Activated CD4-positive, alpha-beta T cell treated with anti-CD3 and anti-CD28 coated beads, Interleukin-2, amount 50 U/mL, for 4 hours (primary cell): ENCODE results near the gene FRMPD2.
"Not testable (repeated sequence)": the region's sequence is repeated elsewhere in the genome, so short reads cannot be mapped to it uniquely, and the experiment has no call there.

Source experiments
- DNase-seq, 2 experiments: peaks; one replicate each; pipeline ENCODE4 v3.0.0-alpha.2; 2020

Gene FRMPD2

DNA sequence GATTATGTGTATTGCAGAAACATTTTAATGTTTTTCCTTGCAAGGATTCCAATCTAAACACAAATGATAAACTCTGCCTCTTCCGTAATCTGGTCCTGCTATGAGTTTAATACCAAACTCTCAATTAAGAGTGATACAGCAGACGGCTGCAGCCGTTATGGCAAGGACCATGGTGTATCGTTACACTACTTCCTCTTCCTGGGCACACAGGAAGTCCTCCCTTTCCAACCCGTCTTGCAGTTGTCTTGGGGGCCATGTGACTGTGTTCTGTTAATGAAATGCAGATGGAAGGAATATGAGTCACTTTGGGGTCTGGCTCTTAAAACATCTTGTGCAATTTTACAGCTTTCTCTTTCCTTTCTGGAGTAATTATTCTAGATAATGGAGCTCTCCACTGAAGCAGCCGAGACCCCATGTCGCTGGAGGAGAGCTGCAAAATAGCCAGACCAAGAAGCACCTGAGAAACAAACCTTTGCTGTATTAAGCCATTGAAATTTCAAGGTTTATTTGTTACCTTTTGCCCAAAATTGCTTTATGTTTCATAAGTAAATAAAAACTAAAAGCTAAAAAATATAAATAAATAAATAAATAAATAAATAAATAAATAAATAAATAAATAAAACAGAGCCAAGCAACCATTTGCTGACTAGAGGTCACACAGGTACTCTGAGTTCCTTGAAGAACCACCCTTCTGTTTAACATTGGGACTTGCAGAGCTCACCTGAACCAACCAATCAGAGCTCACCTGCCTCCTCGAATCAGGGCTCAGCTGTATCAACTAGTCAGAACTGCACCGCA is 74.7 kb downstream of the FRMPD2 start:
- DNase-seq = no peak

DNA sequence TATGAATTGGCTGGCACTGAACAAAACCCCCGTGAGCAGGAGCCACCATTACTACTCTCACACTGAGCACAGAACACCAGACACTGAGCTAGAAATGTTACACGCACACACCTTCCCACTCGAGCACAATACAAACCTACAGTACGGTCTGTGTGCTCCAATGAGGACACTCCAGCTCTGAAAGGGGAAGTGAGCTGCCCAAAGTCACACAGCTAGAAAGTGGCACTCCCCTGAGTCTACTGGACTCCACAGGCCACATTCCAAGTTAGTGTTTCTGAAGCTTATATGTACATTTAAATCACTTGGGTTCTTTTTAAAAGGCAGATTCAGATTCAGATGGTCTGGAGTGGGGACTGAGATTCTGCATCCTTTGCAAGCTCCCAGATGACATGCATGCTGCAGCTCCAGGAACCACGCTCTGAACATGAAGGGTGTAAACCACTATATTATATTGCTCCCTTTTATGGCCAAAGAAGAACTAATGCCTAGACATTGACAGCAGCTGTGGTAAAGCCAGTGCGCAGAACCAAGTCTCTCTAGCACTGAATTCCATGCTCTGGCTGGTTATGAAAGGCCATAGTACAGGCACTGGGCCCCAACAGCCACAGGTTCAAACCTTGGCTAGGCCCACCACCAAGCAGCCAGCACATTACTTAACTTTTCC is 77.1 kb downstream of the FRMPD2 start:
- no peak for DNase-seq

DNA sequence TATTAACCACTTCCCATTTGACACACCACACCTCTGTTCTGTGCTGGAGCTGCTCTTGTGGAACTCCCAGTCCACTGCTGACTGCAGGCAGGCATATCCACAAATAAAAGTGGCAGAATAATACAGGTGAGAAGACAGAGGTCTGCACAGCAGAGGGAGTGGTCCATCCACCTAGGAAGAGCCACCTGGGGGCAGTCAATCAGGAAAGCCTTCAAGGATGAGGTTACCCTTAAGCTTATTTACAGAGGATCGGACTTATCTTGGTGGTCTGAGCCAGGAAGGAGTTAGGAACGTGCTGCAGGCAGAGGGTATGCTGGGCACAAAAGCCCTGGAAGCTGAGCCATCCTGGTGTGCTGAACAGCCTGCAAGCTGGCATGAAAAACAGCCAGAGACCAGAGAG is 78.7 kb downstream of the FRMPD2 start:
- DNase-seq = no peak

DNA sequence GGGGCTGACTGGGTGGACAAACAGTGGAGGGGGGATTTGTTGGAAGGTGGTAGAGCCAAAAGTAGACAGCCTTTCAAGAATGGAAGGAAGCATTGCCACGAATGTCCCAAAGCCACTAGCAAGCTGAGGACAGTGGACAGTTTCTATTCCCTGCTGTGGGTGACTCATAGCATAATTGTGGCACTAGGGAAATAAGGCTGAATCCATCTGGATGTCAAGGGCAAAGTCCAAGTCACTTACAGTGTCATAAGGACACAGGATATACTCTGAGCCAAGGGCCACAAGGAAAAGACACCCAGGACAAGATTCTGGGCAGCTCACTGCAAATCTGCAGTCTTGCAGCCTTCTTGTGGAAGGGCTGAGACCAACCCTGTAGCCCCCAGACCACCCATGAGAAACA is 79.7 kb downstream of the FRMPD2 start:
- DNase-seq = no peak

DNA sequence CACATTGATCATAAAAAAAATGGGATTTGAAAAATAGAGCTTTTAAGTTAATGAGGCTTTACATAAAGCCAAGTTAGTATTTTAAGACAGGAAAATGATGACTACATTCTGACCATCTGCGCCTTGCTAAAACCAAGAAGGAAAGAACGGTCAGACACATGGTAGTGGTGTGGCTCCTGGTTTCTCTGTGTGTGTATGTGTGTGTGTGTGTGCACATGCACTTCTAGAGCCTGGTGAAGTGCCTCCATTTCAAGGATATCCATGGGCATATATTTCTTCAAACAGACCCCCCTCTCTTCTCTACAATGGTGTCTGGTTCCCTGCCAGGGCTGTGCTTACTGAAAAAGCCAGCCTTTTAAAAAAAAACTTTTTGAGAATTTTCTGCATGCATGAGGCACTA is 80.9 kb downstream of the FRMPD2 start:
- DNase-seq = no peak

DNA sequence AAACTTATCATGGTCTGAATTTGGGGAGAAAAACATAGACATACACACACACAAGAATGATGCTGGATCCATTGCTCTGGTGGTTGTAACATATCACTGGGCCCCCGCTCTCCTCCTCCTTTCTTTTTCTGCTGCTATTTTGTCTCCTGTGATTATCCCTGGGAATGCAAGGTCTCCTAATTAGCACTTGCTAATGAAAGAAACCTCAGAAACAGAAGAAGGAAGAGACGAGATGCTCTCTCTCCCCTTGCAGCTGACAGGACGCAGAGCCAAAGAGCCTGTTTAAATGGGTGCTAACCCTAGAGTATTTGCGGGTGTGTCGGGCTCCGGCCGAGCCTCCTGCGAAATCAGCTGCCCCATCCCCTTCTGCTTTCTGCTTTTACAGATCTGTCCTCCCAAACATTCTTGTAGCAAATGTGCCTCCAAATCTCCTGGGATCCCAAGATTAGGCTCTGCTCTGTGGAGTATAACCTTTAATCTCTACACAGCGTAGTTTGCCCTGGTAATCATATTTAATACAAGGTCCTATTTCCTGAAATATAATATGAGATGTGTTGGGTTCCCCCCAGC is 81.5 kb downstream of the FRMPD2 start:
- DNase-seq = no peak

DNA sequence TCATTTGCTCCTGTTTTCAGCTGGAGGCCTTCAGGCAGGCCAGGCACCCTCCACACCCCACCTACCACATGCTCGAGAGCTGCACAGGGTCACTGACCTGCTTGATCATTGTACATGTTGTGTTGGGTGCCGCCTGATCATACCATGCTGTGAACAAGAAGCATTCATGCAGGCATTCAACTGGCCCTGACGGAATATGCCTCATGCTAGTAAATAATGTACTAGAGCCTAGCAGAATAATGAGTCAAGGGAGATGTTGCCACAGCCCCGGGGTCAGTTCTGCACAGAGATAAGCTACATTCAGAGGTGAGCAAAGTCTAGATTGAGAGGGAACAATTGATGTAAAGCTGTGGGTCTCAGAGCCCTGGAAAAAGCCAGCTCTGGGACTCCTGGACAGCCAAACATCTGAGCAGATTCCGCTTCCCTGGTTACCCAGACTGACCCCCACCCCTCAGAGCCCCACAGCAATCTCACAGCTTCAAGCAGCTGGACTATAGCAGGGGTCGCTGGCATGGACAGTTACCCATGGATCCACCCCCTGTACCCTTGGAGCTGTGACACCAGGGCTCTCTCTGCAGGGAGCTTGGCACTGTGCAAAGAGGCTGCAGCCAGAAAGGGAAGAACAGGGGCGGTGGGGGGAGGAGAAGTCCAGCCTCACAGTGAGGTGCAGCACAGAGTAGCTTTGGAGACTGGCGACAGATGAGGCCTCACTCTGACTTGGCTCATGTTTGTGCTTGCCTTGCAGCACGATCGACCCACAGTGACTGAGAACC is 86.6 kb downstream of the FRMPD2 start:
- no peak for DNase-seq

DNA sequence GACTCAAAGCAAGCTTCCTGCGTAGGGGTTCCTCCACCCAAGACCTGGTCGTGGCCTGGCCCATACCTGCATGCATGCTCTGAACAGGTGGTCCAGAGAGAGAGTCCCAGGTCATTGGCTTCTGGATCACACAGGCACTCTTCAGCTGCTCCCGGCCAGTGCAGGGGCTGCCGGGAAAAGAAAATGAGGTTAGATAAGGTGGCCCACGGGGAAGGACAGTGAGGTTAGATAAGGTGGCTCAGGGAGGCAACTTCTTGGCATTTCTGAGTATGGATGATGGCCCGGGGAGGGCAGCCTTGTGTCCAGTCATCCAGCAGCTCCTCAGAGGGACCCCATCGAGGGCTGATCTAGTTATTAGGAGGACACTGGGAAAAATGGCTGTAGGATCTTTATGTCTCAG is 87.4 kb downstream of the FRMPD2 start:
- DNase-seq = no peak

DNA sequence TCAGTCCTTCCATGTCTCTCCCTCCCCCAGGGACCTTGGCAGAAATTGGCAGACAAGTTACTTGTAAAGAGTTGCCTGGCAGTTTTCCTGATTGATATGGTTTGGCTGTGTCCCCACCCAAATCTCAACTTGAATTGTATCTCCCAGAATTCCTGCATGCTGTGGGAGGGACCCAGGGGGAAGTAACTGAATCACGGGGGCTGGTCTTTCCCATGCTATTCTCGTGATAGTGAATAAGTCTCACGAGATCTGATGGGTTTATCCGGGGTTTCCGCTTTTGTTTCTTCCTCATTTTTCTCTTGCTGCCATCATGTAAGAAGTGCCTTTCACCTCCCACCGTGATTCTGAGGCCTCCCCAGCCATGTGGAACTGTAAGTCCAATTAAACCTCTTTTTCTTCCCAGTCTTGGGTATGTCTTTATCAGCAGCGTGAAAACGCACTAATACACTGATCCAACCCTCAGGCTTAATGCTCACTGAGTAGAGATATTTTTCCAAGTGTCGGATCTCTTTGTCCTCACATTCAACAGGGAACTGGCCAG is 88.2 kb downstream of the FRMPD2 start:
- not testable (repeated sequence) for DNase-seq

DNA sequence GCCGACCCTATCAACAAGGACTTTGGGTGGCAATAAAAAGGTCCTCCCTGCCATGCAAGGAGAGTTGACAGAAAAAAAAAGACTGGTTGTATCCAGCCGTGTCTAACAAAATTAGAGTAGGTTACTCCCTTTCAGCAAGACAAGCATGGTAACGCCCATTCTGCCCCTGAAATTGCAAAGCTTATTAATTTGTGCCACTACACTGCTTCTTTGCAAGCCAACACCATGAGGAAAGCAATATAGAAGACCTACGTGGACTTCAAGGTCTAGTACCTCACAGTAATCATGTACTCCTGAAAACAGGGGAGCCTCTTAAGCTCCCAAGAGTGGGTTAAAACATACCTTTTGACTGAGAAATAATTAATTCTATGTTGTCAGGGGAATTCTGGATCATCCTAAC is 90.3 kb downstream of the FRMPD2 start:
- DNase-seq = no peak

DNA sequence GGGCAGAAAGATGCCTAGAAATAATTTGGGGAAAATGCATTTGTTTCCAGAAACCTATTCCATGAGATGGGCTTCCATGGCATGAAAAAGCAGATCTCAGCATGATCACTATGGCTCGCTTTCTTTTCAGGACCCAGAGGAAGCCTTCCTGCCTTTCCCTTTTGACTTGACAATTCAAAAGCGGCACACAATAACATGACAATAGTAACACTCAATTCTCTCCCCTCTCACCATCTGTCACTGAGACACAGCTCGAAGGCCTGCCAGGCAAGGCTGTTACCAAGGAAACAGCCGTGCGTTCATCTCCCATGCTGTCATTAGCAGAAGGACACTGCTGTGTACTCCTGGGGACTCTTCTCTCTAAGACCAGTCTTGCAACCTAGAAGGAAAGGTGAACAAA is 101.8 kb downstream of the FRMPD2 start:
- DNase-seq = not testable (repeated sequence)

DNA sequence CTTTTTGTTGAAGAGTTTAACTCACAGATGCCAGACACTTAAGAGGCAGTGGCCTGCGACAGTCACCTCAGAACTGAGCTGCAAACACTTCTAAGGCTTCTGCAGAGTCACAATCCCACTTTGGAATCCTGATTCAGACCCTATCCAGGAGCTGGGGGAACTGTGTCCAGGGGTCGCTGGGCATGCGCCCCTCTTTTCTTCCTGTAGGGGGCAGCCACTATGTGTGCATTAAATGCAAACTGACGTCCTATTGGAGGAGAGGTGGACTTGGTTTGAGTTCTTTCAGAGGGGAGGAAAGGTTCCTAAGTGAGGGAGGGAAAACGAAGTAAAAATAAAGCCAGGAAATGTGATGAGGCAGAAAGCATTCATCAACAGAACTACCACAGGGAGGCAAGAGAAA is 113.8 kb downstream of the FRMPD2 start:
- not testable (repeated sequence) for DNase-seq

DNA sequence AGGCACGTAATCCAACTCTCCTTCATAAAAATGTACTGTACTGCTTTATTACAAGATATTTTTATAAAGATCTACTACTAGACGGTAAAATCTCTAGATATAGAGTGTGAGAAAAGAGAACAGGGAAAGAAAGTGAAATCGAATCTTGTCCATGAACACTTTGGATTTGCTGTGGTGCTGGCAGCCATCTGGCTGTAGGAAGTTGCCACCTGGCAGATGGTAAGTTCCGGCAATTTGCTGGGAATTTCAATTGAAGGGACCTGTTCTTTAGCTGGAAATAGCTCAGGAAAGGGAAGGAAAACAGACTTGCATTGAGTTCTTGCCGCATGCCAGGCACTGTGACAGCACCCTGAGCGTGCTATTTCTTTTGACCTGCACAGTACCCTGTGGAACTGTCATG is 114.3 kb downstream of the FRMPD2 start:
- not testable (repeated sequence) for DNase-seq

DNA sequence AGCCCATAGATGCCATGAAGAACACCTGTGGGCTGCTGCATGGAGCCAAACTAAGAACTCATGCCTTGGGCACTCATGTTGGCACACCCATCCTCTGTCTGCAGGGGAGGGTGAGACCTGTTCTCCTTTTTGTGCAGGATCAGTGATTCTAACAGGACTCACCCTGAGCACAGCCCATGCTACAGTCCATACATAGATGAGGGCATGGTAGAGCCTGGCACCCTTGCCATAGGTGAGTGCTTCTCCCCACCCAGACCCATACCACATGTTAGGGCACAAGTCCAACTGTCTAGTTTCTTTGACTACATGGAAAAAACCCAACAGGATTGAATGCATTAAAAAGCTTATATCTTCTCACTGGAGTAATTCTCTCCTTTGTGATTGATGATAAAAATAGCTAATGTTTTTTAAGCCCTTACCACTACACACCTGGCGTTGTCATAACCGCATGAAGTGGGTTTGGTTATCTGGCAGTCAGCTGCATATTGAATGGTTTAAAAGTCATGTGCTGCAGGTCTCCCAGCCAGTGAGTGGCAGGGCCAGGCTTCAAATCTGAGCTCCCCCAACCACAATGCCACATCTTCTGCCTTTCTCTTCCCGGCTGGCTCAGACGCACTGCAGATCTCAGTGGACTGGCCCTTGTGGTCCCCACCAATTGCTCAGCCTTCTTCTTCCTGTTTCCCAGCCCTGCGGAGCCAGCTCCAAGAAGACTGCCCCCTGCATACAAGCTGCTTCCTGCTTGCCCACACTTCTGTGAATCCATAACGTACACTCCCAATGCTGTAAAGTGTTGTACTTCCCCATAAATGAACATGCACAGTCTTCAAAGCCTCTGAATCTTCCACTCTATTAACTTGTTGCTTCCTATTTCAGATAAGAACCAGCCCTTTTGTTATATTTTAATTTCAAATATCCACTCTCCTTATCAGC is 120.0 kb downstream of the FRMPD2 start:
- not testable (repeated sequence) for DNase-seq

DNA sequence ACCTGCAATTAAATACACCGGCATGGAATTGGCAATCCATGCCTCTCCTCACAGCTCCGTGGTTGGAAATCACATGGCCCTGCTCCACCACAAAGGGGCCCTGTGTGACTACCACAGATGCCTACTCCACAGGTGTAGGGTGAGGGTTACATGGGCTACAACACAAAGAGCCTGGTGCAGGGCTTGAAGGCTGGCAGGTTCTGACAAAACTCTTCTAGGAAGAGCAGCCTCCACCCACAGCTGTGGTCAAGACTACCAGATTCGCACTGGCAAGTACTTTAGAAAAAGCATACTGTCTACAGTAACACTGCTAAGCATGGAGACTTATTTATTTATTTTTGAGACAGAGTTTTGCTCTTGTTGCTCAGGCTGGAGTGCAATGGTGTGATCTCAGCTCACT is 126.9 kb downstream of the FRMPD2 start:
- DNase-seq = not testable (repeated sequence)

DNA sequence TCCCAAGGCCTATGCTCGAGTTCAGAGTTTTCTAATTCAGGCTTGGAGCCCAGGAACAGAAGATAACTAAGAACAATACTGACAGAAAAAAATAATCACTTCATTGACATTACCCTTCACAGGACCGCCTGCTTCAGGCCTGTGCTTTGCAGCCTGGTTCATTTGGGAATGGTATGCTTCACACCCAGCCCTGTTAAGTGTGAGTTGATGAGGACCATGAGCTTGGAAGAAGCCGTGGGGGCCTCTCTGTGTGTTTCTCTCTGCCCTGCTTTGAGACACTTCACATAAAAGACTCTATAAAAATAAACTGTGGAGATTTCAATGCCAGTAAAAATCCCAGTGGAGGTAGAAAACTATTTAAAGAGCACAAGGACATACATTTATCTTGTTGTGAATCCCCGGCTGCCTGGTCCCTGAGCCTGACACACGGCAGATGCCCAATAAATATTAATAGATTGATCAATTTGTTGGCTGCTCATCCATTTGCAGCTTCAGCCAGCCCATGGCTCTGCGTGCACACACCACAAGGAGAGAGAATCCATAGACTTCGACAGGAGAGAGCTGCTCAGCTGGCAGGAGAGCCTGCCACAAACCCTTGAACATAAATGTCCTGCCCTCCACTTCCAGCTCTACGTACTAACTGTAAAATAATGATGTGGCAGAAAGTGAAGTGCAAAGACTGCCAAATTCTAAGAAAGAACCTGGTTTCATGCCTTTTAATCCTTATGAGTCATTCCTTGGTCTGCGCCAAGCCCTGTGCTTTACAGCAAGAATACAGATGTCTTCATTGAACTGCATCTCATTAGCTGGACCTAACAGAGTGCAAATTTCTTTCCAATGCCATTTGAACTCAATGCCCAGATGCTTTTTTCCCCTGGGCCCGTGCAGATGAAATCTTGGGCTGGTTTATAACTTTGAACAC is 130.5 kb downstream of the FRMPD2 start:
- not testable (repeated sequence) for DNase-seq

DNA sequence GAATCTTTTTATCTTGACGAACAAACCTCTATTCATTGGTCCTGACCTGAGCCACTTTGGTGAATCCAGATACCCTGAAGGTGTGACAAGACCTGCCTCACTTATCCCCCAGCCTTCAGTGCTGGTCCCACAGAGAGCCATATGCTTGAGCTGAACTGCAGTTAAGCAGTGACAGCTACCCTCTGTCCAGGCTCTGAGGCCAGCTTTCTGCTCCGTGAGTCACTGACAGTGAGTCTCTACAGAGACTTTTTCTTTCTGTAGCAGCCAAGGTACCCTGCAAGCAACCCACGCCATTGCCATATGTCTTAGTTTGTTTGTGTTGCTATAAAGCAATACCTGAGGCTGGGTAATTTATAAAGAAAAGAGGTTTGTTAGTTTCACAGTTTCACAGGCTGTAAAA is 133.5 kb downstream of the FRMPD2 start:
- not testable (repeated sequence) for DNase-seq

DNA sequence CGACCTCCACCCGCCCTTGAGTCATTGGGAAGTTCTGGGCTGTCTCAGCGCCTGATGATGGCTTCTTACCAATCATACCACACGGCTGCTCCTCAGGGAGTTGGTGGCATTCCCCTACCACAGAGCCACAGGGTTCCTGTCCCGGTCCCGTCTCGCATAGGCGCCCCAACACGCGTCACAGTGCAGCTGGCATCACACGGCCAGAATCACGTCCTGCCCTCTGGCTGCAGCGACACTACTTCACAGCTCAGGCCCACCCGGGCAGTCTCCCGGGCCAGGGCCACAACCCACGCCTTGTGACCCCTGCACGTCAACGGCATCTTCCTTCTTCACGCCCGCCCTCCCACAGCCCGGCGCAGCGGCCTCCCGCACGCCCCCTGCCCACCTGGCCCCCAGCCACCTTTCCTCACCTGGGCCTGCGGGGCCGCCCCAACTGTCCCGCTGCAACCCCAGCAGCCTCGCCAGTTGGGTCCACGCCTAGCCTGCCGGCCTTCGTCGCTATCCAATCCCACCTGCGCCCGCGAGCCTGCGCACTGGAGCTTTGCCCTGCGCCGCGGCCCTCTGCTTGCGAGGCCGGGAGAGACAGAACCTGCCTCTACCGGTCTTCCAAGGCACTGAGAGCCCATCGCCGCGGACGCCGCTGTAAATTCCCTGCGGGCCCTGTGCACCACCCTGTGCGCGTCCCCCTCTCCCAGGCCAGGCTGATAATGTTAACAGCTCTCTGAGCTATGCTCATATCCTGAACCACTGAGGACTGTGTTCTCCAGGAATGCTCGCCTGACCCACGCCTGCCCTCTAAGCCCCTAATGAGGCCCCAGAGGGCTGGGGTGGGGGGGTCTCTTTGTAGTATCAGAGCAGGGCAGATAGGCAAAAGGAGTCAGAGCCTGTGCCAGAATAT is 134.3 kb downstream of the FRMPD2 start:
- DNase-seq = not testable (repeated sequence)

DNA sequence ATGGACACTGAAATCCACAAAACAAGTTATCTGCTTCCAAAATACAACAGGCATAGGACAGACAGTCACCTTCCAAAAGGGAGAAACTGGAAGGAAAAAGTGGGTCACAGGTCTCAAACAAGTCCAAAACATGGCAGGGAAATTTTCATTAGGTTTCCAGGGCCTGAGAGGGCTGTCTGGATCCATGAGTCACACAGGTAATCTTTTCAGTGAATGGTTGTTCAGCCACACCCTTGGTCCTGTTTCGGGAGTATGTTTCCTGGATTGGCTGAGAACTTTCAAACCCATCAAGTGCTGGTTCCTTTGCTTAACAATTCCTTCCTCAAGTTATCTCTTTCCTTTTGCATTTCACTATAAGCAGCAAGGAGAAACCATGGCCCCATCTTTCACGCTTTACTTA is 145.5 kb downstream of the FRMPD2 start:
- DNase-seq = not testable (repeated sequence)

DNA sequence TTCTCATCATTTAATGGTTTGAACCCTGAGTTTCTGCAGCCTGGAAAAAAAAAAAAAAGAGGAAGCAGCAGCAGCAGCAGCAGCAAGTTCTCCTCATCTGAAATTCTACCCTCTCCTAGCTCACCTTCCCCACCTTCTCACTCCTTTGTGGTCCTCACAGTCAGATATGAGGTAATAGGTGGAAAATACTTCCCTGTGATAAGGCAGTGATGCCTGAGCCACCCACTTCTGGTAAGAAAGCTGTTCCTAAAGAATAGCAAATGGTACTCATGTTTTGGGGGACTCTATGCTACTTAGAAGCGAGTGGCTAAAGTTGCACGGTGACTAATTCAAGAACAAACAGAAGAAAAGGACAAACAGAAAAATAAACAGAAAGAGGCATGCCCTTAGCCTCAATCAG is 148.2 kb downstream of the FRMPD2 start:
- not testable (repeated sequence) for DNase-seq
